ENCODE data around the gene RNF121.

GRCh38 chr11:71931245-71931602 is 2.4 kb downstream of the RNF121 start:
- TF ChIP-seq CTCF (IDR thresholded peaks at IDR 0.05): no peak
- TF ChIP-seq POLR2A (IDR thresholded peaks at IDR 0.05): no peak
- TF ChIP-seq EP300 (IDR thresholded peaks at IDR 0.05): no peak

All from ovary (tissue), 3 donors.